HG03196 (cell line): Measurements from ENCODE around the gene ABHD8.

Source experiments
- ATAC-seq: cut with Tn5 transposase; IDR thresholded peaks from one replicate; pipeline ENCODE4 v1.9.1; 2021; ENCODE audit not compliant: unreplicated experiment

ABHD8 gene

GRCh38 chr19:17333611-17334413 lies 30.6 kb upstream of the ABHD8 start:
- ATAC-seq, result no peak

- ATAC-seq, result no peak
Measured at GRCh38 chr19:17332677-17333581, 29.7 kb upstream of the ABHD8 start.

- no peak for ATAC-seq
Measured at GRCh38 chr19:17332360-17332676, 29.1 kb upstream of the ABHD8 start.

- ATAC-seq, result no peak
Measured at GRCh38 chr19:17331045-17331558, 27.9 kb upstream of the ABHD8 start.

GRCh38 chr19:17330262-17331044 lies 27.2 kb upstream of the ABHD8 start:
- no peak for ATAC-seq

GRCh38 chr19:17329366-17330261 lies 26.4 kb upstream of the ABHD8 start:
- ATAC-seq, result no peak

GRCh38 chr19:17328517-17329365 lies 25.5 kb upstream of the ABHD8 start:
- no peak for ATAC-seq

GRCh38 chr19:17327654-17328516 lies 24.7 kb upstream of the ABHD8 start:
- ATAC-seq, result no peak

GRCh38 chr19:17327068-17327653 lies 23.9 kb upstream of the ABHD8 start:
- no peak for ATAC-seq

GRCh38 chr19:17326595-17326966 lies 23.4 kb upstream of the ABHD8 start:
- no peak for ATAC-seq

GRCh38 chr19:17325881-17326594 lies 22.8 kb upstream of the ABHD8 start:
- ATAC-seq, result no peak

GRCh38 chr19:17325133-17325532 lies 21.9 kb upstream of the ABHD8 start:
- ATAC-seq, result no peak

GRCh38 chr19:17324357-17325114 lies 21.3 kb upstream of the ABHD8 start:
- ATAC-seq, result no peak

GRCh38 chr19:17323964-17324332 lies 20.7 kb upstream of the ABHD8 start:
- no peak for ATAC-seq

- ATAC-seq, result no peak
Measured at GRCh38 chr19:17323300-17323963, 20.2 kb upstream of the ABHD8 start.

- ATAC-seq, result no peak
Measured at GRCh38 chr19:17322854-17323253, 19.6 kb upstream of the ABHD8 start.
